ENCODE data around the gene DNAH5.
"Not testable (repeated sequence)": the region's sequence is repeated elsewhere in the genome, so short reads cannot be mapped to it uniquely, and the experiment has no call there.

DNAH5 gene

GRCh38 chr5:13809921-13810320 is 134.6 kb downstream of the DNAH5 start:
- Histone ChIP-seq H3K9me3 (ENCODE audit: control insufficient read depth, low read length) (no peaks in the 10 kb centered on the region), H3K4me2 (ENCODE audit: low read length) (no peak overlapping the region), H3K27ac (no peak overlapping the region), H3K79me2 (no peaks in the 10 kb centered on the region), H3K36me3 (ENCODE audit: control insufficient read depth, insufficient read depth, low read length) (no peaks in the 10 kb centered on the region), H3K4me1 (no peaks in the 10 kb centered on the region), H3K9ac (no peak overlapping the region), H2AFZ (no peak overlapping the region), H3K4me3 (ENCODE audit: low read depth, low read length) (no peak overlapping the region), H3K27me3 (ENCODE audit: control insufficient read depth, insufficient read depth, low read length) (no peaks in the 10 kb centered on the region)
- TF ChIP-seq CTCF (IDR thresholded peaks at IDR 0.05) = no peak

- Histone ChIP-seq H3K27me3 (ENCODE audit: control insufficient read depth, insufficient read depth, low read length) (no peaks in the 10 kb centered on the region), H3K4me2 (ENCODE audit: low read length) (no peak overlapping the region), H3K36me3 (ENCODE audit: control insufficient read depth, insufficient read depth, low read length) (no peaks in the 10 kb centered on the region), H3K79me2 (no peaks in the 10 kb centered on the region), H2AFZ (no peak overlapping the region), H3K9ac (no peak overlapping the region), H3K9me3 (ENCODE audit: control insufficient read depth, low read length) (no peaks in the 10 kb centered on the region), H3K27ac (no peak overlapping the region), H3K4me3 (ENCODE audit: low read depth, low read length) (no peak overlapping the region), H3K4me1 (no peaks in the 10 kb centered on the region)
- TF ChIP-seq CTCF (IDR thresholded peaks at IDR 0.05) = no peak
Observed at GRCh38 chr5:13804336-13804735, 140.2 kb downstream of the DNAH5 start.

GRCh38 chr5:13798569-13798968 is 145.9 kb downstream of the DNAH5 start:
- H3K4me3 ChIP-seq (ENCODE audit: low read depth, low read length); H3K9ac ChIP-seq; H3K79me2 ChIP-seq; H3K27me3 ChIP-seq (ENCODE audit: control insufficient read depth, insufficient read depth, low read length); H3K27ac ChIP-seq; H2AFZ ChIP-seq; H3K36me3 ChIP-seq (ENCODE audit: control insufficient read depth, insufficient read depth, low read length); H3K4me1 ChIP-seq; H3K9me3 ChIP-seq (ENCODE audit: control insufficient read depth, low read length); H3K4me2 ChIP-seq (ENCODE audit: low read length): not testable (repeated sequence)

- H3K4me3 ChIP-seq (ENCODE audit: low read depth, low read length) = no peak overlapping the region
- H3K9ac ChIP-seq = no peak overlapping the region
- H3K4me2 ChIP-seq (ENCODE audit: low read length) = no peak overlapping the region
- no peaks in the 10 kb centered on the region for H3K79me2 ChIP-seq
- TF ChIP-seq CTCF (IDR thresholded peaks at IDR 0.05) = no peak
- no peaks in the 10 kb centered on the region for H3K4me1 ChIP-seq
- no peaks in the 10 kb centered on the region for H3K9me3 ChIP-seq (ENCODE audit: control insufficient read depth, low read length)
- no peak overlapping the region for H2AFZ ChIP-seq
- no peaks in the 10 kb centered on the region for H3K36me3 ChIP-seq (ENCODE audit: control insufficient read depth, insufficient read depth, low read length)
- no peak overlapping the region for H3K27ac ChIP-seq
- no peaks in the 10 kb centered on the region for H3K27me3 ChIP-seq (ENCODE audit: control insufficient read depth, insufficient read depth, low read length)
Observed at GRCh38 chr5:13785781-13786415, 158.6 kb downstream of the DNAH5 start.

GRCh38 chr5:13783726-13784125 is 160.8 kb downstream of the DNAH5 start:
- H3K36me3 ChIP-seq (ENCODE audit: control insufficient read depth, insufficient read depth, low read length) = no peaks in the 10 kb centered on the region
- H3K4me2 ChIP-seq (ENCODE audit: low read length) = no peak overlapping the region
- H3K27me3 ChIP-seq (ENCODE audit: control insufficient read depth, insufficient read depth, low read length) = no peaks in the 10 kb centered on the region
- H3K4me1 ChIP-seq = no peaks in the 10 kb centered on the region
- H3K4me3 ChIP-seq (ENCODE audit: low read depth, low read length) = no peak overlapping the region
- TF ChIP-seq CTCF (IDR thresholded peaks at IDR 0.05) = no peak
- no peak overlapping the region for H3K27ac ChIP-seq
- no peaks in the 10 kb centered on the region for H3K9me3 ChIP-seq (ENCODE audit: control insufficient read depth, low read length)
- no peaks in the 10 kb centered on the region for H3K79me2 ChIP-seq
- no peak overlapping the region for H3K9ac ChIP-seq
- H2AFZ ChIP-seq = no peak overlapping the region
